ENCODE data around the gene WWOX.

WWOX gene

GRCh38 chr16:78176435-78176834 is 77.0 kb downstream of the WWOX start:
- Histone ChIP-seq H3K4me2 (no peak overlapping the region), H3K27ac (no peak overlapping the region), H2AFZ (ENCODE audit: low read depth) (no peak overlapping the region), H3K27me3 (ENCODE audit: insufficient read depth, low read depth) (no peaks in the 10 kb centered on the region), H4K20me1 (ENCODE audit: insufficient read depth) (no peaks in the 10 kb centered on the region), H3K4me1 (ENCODE audit: low read depth, poor library complexity, severe bottlenecking) (no peaks in the 10 kb centered on the region), H3K9ac (no peak overlapping the region), H3K4me3 (IDR thresholded peaks at IDR 0.05; ENCODE audit: insufficient read depth, low read depth, low read length) (no peak overlapping the region), H3K79me2 (ENCODE audit: insufficient read depth, low read depth) (no peaks in the 10 kb centered on the region), H3K36me3 (ENCODE audit: insufficient read depth) (no peaks in the 10 kb centered on the region)
- TF ChIP-seq, protein P1, sequence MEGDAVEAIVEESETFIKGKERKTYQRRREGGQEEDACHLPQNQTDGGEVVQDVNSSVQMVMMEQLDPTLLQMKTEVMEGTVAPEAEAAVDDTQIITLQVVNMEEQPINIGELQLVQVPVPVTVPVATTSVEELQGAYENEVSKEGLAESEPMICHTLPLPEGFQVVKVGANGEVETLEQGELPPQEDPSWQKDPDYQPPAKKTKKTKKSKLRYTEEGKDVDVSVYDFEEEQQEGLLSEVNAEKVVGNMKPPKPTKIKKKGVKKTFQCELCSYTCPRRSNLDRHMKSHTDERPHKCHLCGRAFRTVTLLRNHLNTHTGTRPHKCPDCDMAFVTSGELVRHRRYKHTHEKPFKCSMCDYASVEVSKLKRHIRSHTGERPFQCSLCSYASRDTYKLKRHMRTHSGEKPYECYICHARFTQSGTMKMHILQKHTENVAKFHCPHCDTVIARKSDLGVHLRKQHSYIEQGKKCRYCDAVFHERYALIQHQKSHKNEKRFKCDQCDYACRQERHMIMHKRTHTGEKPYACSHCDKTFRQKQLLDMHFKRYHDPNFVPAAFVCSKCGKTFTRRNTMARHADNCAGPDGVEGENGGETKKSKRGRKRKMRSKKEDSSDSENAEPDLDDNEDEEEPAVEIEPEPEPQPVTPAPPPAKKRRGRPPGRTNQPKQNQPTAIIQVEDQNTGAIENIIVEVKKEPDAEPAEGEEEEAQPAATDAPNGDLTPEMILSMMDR (conservative IDR thresholded peaks at IDR 0.05; ENCODE audit: low read depth, low read length), result no peak

GRCh38 chr16:78177218-78177617 is 77.8 kb downstream of the WWOX start:
- Histone ChIP-seq H3K27ac (no peak overlapping the region), H3K27me3 (ENCODE audit: insufficient read depth, low read depth) (no peaks in the 10 kb centered on the region)

DNA sequence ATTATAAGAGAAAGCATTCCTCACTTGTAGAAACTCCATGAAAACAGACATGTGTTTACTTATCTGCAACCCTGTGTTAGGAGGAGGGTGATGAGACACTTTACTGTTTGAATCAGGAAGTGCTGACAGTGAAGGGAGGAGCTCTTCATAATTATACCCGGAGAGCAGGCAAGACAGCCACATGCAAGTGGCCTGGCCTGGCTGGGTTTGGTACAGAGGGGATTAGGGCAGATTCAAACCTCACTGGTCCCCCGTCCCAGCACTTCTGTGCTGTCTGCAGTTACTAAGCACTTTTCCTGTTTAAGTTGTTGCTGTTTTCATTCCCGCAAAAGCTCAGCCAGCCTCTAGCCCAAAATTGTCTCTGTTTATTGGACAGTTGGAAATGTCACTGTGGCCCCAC is 78.5 kb downstream of the WWOX start:
- Histone ChIP-seq H3K4me2 (no peak overlapping the region), H3K36me3 (ENCODE audit: insufficient read depth) (no peaks in the 10 kb centered on the region), H3K27ac (no peak overlapping the region), H3K79me2 (ENCODE audit: insufficient read depth, low read depth) (no peaks in the 10 kb centered on the region), H3K4me1 (ENCODE audit: low read depth, poor library complexity, severe bottlenecking) (no peaks in the 10 kb centered on the region), H4K20me1 (ENCODE audit: insufficient read depth) (no peaks in the 10 kb centered on the region), H3K27me3 (ENCODE audit: insufficient read depth, low read depth) (no peaks in the 10 kb centered on the region), H3K4me3 (IDR thresholded peaks at IDR 0.05; ENCODE audit: insufficient read depth, low read depth, low read length) (no peak overlapping the region), H2AFZ (ENCODE audit: low read depth) (no peak overlapping the region), H3K9ac (no peak overlapping the region)
- TF ChIP-seq, protein P1 (conservative IDR thresholded peaks at IDR 0.05; ENCODE audit: low read depth, low read length), result no peak

More at GRCh38 chr16:78177218-78177617, 77.8 kb downstream of the WWOX start:
- Histone ChIP-seq H2AFZ (ENCODE audit: low read depth) (no peak overlapping the region), H3K79me2 (ENCODE audit: insufficient read depth, low read depth) (no peaks in the 10 kb centered on the region), H3K4me3 (IDR thresholded peaks at IDR 0.05; ENCODE audit: insufficient read depth, low read depth, low read length) (no peak overlapping the region), H4K20me1 (ENCODE audit: insufficient read depth) (no peaks in the 10 kb centered on the region), H3K9ac (no peak overlapping the region), H3K4me2 (no peak overlapping the region), H3K36me3 (ENCODE audit: insufficient read depth) (no peaks in the 10 kb centered on the region), H3K4me1 (ENCODE audit: low read depth, poor library complexity, severe bottlenecking) (no peaks in the 10 kb centered on the region)
- TF ChIP-seq, protein P1 (conservative IDR thresholded peaks at IDR 0.05; ENCODE audit: low read depth, low read length), result no peak

- H2AFZ ChIP-seq (ENCODE audit: low read depth), result no peak overlapping the region
- H3K9ac ChIP-seq, result no peak overlapping the region
- H3K36me3 ChIP-seq (ENCODE audit: insufficient read depth), result no peaks in the 10 kb centered on the region
- H3K27ac ChIP-seq, result no peak overlapping the region
- no peaks in the 10 kb centered on the region for H3K4me1 ChIP-seq (ENCODE audit: low read depth, poor library complexity, severe bottlenecking)
- H3K4me3 ChIP-seq (IDR thresholded peaks at IDR 0.05; ENCODE audit: insufficient read depth, low read depth, low read length), result no peak overlapping the region
- no peak overlapping the region for H3K4me2 ChIP-seq
- no peaks in the 10 kb centered on the region for H3K79me2 ChIP-seq (ENCODE audit: insufficient read depth, low read depth)
- H4K20me1 ChIP-seq (ENCODE audit: insufficient read depth), result no peaks in the 10 kb centered on the region
- TF ChIP-seq, protein P1 (conservative IDR thresholded peaks at IDR 0.05; ENCODE audit: low read depth, low read length), result no peak
- H3K27me3 ChIP-seq (ENCODE audit: insufficient read depth, low read depth), result no peaks in the 10 kb centered on the region
Measured at GRCh38 chr16:78179666-78180065, 80.2 kb downstream of the WWOX start.

All from KMS-11 (cell line).